ENCODE results near the gene LSM6. TPM values are rescaled to one million over a fixed set of nuclear protein-coding genes. Genes with fewer than 3 reads are reported as not detected.

LSM6 gene
- polyA plus RNA-seq (2013, experiment 1 of 4): 84.6 TPM
- 88.6 TPM for polyA plus RNA-seq (2013, experiment 2 of 4)
- 78.2 TPM for polyA plus RNA-seq (2013, experiment 3 of 4)
- 80.5 TPM for polyA plus RNA-seq (2013, experiment 4 of 4)

- 1% methylated on average over 75 of the region's 75 CpGs for WGBS, 2 experiments
- H3K27ac ChIP-seq (ENCODE audit: insufficient read depth, low read depth, low read length, poor library complexity, severe bottlenecking): peak within 1 kb of the TSS; percentile 77
- H3K36me3 ChIP-seq (ENCODE audit: control insufficient read depth, insufficient read depth, low read length): no peaks in the 10 kb centered on the region
- H3K27me3 ChIP-seq (ENCODE audit: control insufficient read depth, insufficient read depth, low read length, poor library complexity, severe bottlenecking): no peaks in the 10 kb centered on the region
- H3K4me3 ChIP-seq (ENCODE audit: insufficient read depth, low read depth, low read length): peak within 1 kb of the TSS; percentile 84
- H3K4me1 ChIP-seq (ENCODE audit: control insufficient read depth, insufficient read depth, low read length): peaks cover 6% of the 10 kb centered on the region
- no peaks in the 10 kb centered on the region for H3K9me3 ChIP-seq (ENCODE audit: control insufficient read depth, low read length)
Observed at GRCh38 chr4:146175541-146176453, at the start of gene LSM6. Gene LSM6, plus strand, starts transcription at chr4:146175718. Its CDS starts 7,204 bp downstream, at chr4:146182922.

DNA sequence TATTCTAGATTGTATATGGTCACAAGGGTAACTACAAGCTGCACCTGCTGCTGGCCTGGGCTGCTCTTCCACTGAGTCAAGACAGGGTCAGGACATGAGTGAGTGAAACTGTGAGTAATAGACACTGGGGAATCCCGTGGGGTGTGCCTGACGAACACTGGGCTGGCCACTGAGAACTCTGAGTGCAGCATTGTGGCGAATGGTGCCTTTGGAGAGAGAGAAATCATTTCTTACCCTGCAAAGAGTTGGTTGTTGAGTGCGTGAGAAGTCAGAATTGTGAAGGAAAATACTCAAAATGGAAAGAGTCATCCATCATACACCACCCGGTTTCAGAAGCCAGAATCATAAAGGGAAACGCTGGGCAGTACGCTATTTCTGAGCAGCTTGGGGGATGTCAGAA, 43.1 kb upstream of the LSM6 start:
- Histone ChIP-seq H3K27me3 (ENCODE audit: control insufficient read depth, insufficient read depth, low read length, poor library complexity, severe bottlenecking) (no peaks in the 10 kb centered on the region), H3K9me3 (ENCODE audit: control insufficient read depth, low read length) (no peaks in the 10 kb centered on the region), H3K4me3 (ENCODE audit: insufficient read depth, low read depth, low read length) (no peak overlapping the region), H3K27ac (ENCODE audit: insufficient read depth, low read depth, low read length, poor library complexity, severe bottlenecking) (no peak overlapping the region), H3K4me1 (ENCODE audit: control insufficient read depth, insufficient read depth, low read length) (peaks cover 6% of the 10 kb centered on the region), H3K36me3 (ENCODE audit: control insufficient read depth, insufficient read depth, low read length) (no peaks in the 10 kb centered on the region)
- 96 to 98% methylated on average over 7 of the region's 7 CpGs for WGBS, 2 experiments

GRCh38 chr4:146134761-146135445, 40.6 kb upstream of the LSM6 start:
- Histone ChIP-seq H3K9me3 (ENCODE audit: control insufficient read depth, low read length) (no peaks in the 10 kb centered on the region), H3K4me1 (ENCODE audit: control insufficient read depth, insufficient read depth, low read length) (peaks cover 6% of the 10 kb centered on the region), H3K36me3 (ENCODE audit: control insufficient read depth, insufficient read depth, low read length) (no peaks in the 10 kb centered on the region), H3K4me3 (ENCODE audit: insufficient read depth, low read depth, low read length) (no peak overlapping the region), H3K27me3 (ENCODE audit: control insufficient read depth, insufficient read depth, low read length, poor library complexity, severe bottlenecking) (no peaks in the 10 kb centered on the region), H3K27ac (ENCODE audit: insufficient read depth, low read depth, low read length, poor library complexity, severe bottlenecking) (peak overlapping the region; percentile 19)
- 45 to 63% methylated on average over 5 to 8 of the region's 8 CpGs for WGBS, 2 experiments

GRCh38 chr4:146135941-146136340, 39.6 kb upstream of the LSM6 start:
- H3K4me1 ChIP-seq (ENCODE audit: control insufficient read depth, insufficient read depth, low read length): peaks cover 6% of the 10 kb centered on the region
- 98 to 99% methylated on average over 2 of the region's 2 CpGs for WGBS, 2 experiments

DNA sequence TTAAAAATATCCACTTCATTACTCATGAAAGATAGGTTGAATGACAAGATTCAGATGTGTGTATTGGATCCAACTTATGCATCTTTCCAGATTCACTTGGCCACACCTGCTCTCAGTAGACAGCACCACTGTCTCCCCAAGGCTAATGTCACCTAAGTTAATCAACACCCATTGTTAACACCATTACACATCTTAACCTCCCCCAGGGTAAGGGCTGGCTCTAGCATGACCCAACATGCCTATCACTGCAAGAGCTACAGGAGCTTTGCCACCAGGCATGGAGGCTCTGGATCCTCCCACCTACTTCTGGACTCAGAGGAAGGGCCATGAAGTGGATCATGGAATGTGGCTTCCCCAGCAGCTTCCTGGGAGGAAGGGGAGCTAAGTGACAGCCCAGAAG, 32.8 kb upstream of the LSM6 start:
- H3K36me3 ChIP-seq (ENCODE audit: control insufficient read depth, insufficient read depth, low read length): no peaks in the 10 kb centered on the region
- no peaks in the 10 kb centered on the region for H3K9me3 ChIP-seq (ENCODE audit: control insufficient read depth, low read length)
- H3K4me3 ChIP-seq (ENCODE audit: insufficient read depth, low read depth, low read length): no peak overlapping the region
- no peak overlapping the region for H3K27ac ChIP-seq (ENCODE audit: insufficient read depth, low read depth, low read length, poor library complexity, severe bottlenecking)
- no peaks in the 10 kb centered on the region for H3K27me3 ChIP-seq (ENCODE audit: control insufficient read depth, insufficient read depth, low read length, poor library complexity, severe bottlenecking)
- no peaks in the 10 kb centered on the region for H3K4me1 ChIP-seq (ENCODE audit: control insufficient read depth, insufficient read depth, low read length)

More at GRCh38 chr4:146135941-146136340, 39.6 kb upstream of the LSM6 start:
- no peaks in the 10 kb centered on the region for H3K9me3 ChIP-seq (ENCODE audit: control insufficient read depth, low read length)
- H3K27me3 ChIP-seq (ENCODE audit: control insufficient read depth, insufficient read depth, low read length, poor library complexity, severe bottlenecking): no peaks in the 10 kb centered on the region
- H3K36me3 ChIP-seq (ENCODE audit: control insufficient read depth, insufficient read depth, low read length): no peaks in the 10 kb centered on the region
- no peak overlapping the region for H3K27ac ChIP-seq (ENCODE audit: insufficient read depth, low read depth, low read length, poor library complexity, severe bottlenecking)
- no peak overlapping the region for H3K4me3 ChIP-seq (ENCODE audit: insufficient read depth, low read depth, low read length)

DNA sequence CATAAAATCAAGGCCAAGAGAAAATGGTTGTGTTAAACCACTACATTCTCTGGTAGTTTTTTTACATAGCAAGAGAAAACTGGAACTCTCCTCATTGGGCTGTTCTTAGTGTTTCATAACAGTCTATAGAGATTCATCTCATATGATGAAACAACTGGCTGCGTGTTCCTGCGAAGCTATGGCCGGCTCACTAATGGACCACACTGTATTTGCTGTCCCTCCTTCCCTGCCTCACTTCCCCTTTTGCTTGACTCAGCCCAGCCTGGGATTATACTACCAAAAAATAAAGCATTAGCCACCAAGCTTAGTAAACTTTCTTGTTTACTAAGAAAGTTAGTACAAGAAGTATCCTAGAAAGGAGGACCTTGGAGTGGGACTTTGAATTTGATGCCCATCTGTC, 31.6 kb upstream of the LSM6 start:
- WGBS, 2 experiments: 93 to 95% methylated on average over 3 of the region's 3 CpGs
- Histone ChIP-seq H3K36me3 (ENCODE audit: control insufficient read depth, insufficient read depth, low read length) (no peaks in the 10 kb centered on the region), H3K4me1 (ENCODE audit: control insufficient read depth, insufficient read depth, low read length) (no peaks in the 10 kb centered on the region), H3K4me3 (ENCODE audit: insufficient read depth, low read depth, low read length) (no peak overlapping the region), H3K9me3 (ENCODE audit: control insufficient read depth, low read length) (no peaks in the 10 kb centered on the region), H3K27ac (ENCODE audit: insufficient read depth, low read depth, low read length, poor library complexity, severe bottlenecking) (no peak overlapping the region), H3K27me3 (ENCODE audit: control insufficient read depth, insufficient read depth, low read length, poor library complexity, severe bottlenecking) (no peaks in the 10 kb centered on the region)

DNA sequence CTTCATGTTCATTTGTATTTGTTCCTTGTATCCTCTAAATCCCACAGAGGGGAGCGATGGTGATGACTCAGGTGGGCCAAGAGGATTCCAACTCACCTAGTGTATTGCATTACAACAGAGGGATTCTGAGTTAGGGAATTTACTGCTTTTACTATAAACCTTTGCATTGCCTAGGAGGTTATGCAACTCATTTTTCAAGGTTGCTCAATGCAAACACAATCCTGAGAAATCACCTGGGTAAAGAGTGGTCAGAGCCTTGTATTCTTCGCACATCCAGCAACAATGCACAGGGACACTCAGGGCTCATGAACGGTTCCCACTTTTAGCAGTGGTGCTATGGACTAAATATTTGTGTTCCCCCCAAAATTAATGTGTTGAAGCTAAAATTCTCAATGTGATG, 28.6 kb upstream of the LSM6 start:
- no peaks in the 10 kb centered on the region for H3K36me3 ChIP-seq (ENCODE audit: control insufficient read depth, insufficient read depth, low read length)
- no peak overlapping the region for H3K27ac ChIP-seq (ENCODE audit: insufficient read depth, low read depth, low read length, poor library complexity, severe bottlenecking)
- H3K4me1 ChIP-seq (ENCODE audit: control insufficient read depth, insufficient read depth, low read length): no peaks in the 10 kb centered on the region
- H3K9me3 ChIP-seq (ENCODE audit: control insufficient read depth, low read length): no peaks in the 10 kb centered on the region
- no peak overlapping the region for H3K4me3 ChIP-seq (ENCODE audit: insufficient read depth, low read depth, low read length)
- 93 to 96% methylated on average over 3 of the region's 3 CpGs for WGBS, 2 experiments
- H3K27me3 ChIP-seq (ENCODE audit: control insufficient read depth, insufficient read depth, low read length, poor library complexity, severe bottlenecking): no peaks in the 10 kb centered on the region

DNA sequence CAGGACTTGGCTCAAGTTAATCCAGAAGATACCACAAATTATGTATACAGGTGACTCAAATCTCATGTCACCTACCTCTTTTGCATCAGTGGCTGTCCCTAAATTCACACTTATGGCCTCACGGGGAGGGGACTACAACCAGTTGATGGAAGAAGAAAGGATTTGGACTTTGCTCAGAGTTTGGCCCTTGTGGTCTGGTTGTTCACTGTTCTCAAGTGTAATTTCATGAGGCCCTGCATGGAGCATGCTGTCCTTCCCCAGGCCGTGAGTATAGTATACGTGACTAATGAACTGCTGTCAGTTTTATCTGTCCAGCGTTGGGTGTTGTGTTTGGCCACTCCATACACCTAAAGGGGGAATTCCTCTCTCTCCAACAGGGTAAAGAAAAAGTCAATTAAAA, 27.5 kb upstream of the LSM6 start:
- no peaks in the 10 kb centered on the region for H3K36me3 ChIP-seq (ENCODE audit: control insufficient read depth, insufficient read depth, low read length)
- H3K4me1 ChIP-seq (ENCODE audit: control insufficient read depth, insufficient read depth, low read length): no peaks in the 10 kb centered on the region
- WGBS, 2 experiments: 92 to 95% methylated on average over 3 to 4 of the region's 4 CpGs
- H3K4me3 ChIP-seq (ENCODE audit: insufficient read depth, low read depth, low read length): no peak overlapping the region
- no peak overlapping the region for H3K27ac ChIP-seq (ENCODE audit: insufficient read depth, low read depth, low read length, poor library complexity, severe bottlenecking)
- H3K9me3 ChIP-seq (ENCODE audit: control insufficient read depth, low read length): no peaks in the 10 kb centered on the region
- no peaks in the 10 kb centered on the region for H3K27me3 ChIP-seq (ENCODE audit: control insufficient read depth, insufficient read depth, low read length, poor library complexity, severe bottlenecking)

GRCh38 chr4:146154057-146154456, 21.5 kb upstream of the LSM6 start:
- WGBS, 2 experiments: 53 to 83% methylated on average over 2 of the region's 2 CpGs
- Histone ChIP-seq H3K4me3 (ENCODE audit: insufficient read depth, low read depth, low read length) (no peak overlapping the region), H3K4me1 (ENCODE audit: control insufficient read depth, insufficient read depth, low read length) (no peaks in the 10 kb centered on the region), H3K27me3 (ENCODE audit: control insufficient read depth, insufficient read depth, low read length, poor library complexity, severe bottlenecking) (no peaks in the 10 kb centered on the region), H3K9me3 (ENCODE audit: control insufficient read depth, low read length) (no peaks in the 10 kb centered on the region), H3K36me3 (ENCODE audit: control insufficient read depth, insufficient read depth, low read length) (no peaks in the 10 kb centered on the region), H3K27ac (ENCODE audit: insufficient read depth, low read depth, low read length, poor library complexity, severe bottlenecking) (no peak overlapping the region)

GRCh38 chr4:146155152-146155724, 20.3 kb upstream of the LSM6 start:
- H3K27me3 ChIP-seq (ENCODE audit: control insufficient read depth, insufficient read depth, low read length, poor library complexity, severe bottlenecking): no peaks in the 10 kb centered on the region
- no peaks in the 10 kb centered on the region for H3K4me1 ChIP-seq (ENCODE audit: control insufficient read depth, insufficient read depth, low read length)
- H3K27ac ChIP-seq (ENCODE audit: insufficient read depth, low read depth, low read length, poor library complexity, severe bottlenecking): no peak overlapping the region
- no peaks in the 10 kb centered on the region for H3K36me3 ChIP-seq (ENCODE audit: control insufficient read depth, insufficient read depth, low read length)
- H3K4me3 ChIP-seq (ENCODE audit: insufficient read depth, low read depth, low read length): no peak overlapping the region
- H3K9me3 ChIP-seq (ENCODE audit: control insufficient read depth, low read length): no peaks in the 10 kb centered on the region
- WGBS, 2 experiments: 90 to 94% methylated on average over 3 of the region's 3 CpGs

All from ectodermal cell (in vitro differentiated cells).